IMR-90 (cell line): Measurements from ENCODE around the gene SLC19A2. TPM values are rescaled to one million over a fixed set of nuclear protein-coding genes. Genes with fewer than 3 reads are reported as not detected.

ENCODE experiments used
- ATAC-seq: fragments of 200-7000 bp; cut with Tn5 transposase; 2 replicates; pipeline ENCODE4 v1.9.1; 2020; ENCODE audit warnings: low read depth, mild to moderate bottlenecking, moderate library complexity
- BruUV-seq: library from RNA; stranded (reverse); fragments of 400-500 nt; replicated peaks from 2 replicates; lab custom pipeline; 2021; lab: Mats Ljungman, UMichigan
- CTCF ChIA-PET: fragments of 300-600 bp; formaldehyde crosslinking; extraction: SDS; loops from one replicate; lab custom pipeline; 2021; ENCODE audit warnings: antibody characterized with exemption; lab: Yijun Ruan, JAX
- POLR2A ChIA-PET: fragments of 300-600 bp; sonication (Branson Sonifier 250); formaldehyde crosslinking; loops from one replicate; lab custom pipeline; 2022; ENCODE audit warnings: antibody characterized with exemption; ENCODE audit not compliant: unreplicated experiment; lab: Charles Lee
- DNase-seq: peaks from one replicate; pipeline ENCODE4 v3.0.0; 2013
- H2AFZ ChIP-seq: replicated peaks from 2 replicates; pipeline ENCODE3; 2013; ENCODE audit warnings: low read length, mild to moderate bottlenecking; ENCODE audit not compliant: poor library complexity
- H2AK5ac ChIP-seq: 2 replicates; pipeline ENCODE4 v1.6.1; 2013; ENCODE audit warnings: low read depth, low read length, inconsistent platforms
- H2AK9ac ChIP-seq: replicated peaks from 2 replicates; pipeline ENCODE3; 2013; ENCODE audit warnings: mild to moderate bottlenecking, low read depth, low read length, moderate library complexity; ENCODE audit not compliant: poor library complexity
- H2BK120ac ChIP-seq: 2 replicates; pipeline ENCODE4 v1.6.1; 2013; ENCODE audit warnings: low read depth, low read length, inconsistent platforms
- H2BK15ac ChIP-seq: 3 replicates; pipeline ENCODE4 v1.6.1; 2013; ENCODE audit warnings: low read depth, low read length, inconsistent platforms
- H2BK20ac ChIP-seq: 2 replicates; pipeline ENCODE4 v1.6.1; 2013; ENCODE audit warnings: low read depth, mild to moderate bottlenecking, inconsistent platforms, low read length, moderate library complexity
- H2BK5ac ChIP-seq: 2 replicates; pipeline ENCODE4 v1.6.1; 2013; ENCODE audit warnings: mild to moderate bottlenecking, low read depth, low read length, inconsistent platforms; ENCODE audit not compliant: poor library complexity, severe bottlenecking
- H3K14ac ChIP-seq: replicated peaks from 2 replicates; pipeline ENCODE4 v1.6.1; 2013; ENCODE audit warnings: low read depth, low read length, inconsistent platforms
- H3K18ac ChIP-seq: 2 replicates; pipeline ENCODE4 v1.6.1; 2013; ENCODE audit warnings: low read depth, low read length, control low read depth
- H3K23ac ChIP-seq: 2 replicates; pipeline ENCODE4 v1.6.1; 2013; ENCODE audit warnings: low read depth, low read length, inconsistent platforms
- H3K27ac ChIP-seq: 2 replicates; pipeline ENCODE4 v1.5.1; 2013; ENCODE audit warnings: mild to moderate bottlenecking, control low read depth, low read length; ENCODE audit not compliant: insufficient read depth
- H3K27me3 ChIP-seq: 2 replicates; pipeline ENCODE4 v1.6.1; 2013; ENCODE audit warnings: low read length; ENCODE audit not compliant: control insufficient read depth, insufficient read depth
- H3K36me3 ChIP-seq: 2 replicates; pipeline ENCODE4 v1.6.1; 2013; ENCODE audit warnings: low read length, mixed read lengths; ENCODE audit not compliant: control insufficient read depth, insufficient read depth
- H3K4ac ChIP-seq: 2 replicates; pipeline ENCODE4 v1.6.1; 2013; ENCODE audit warnings: low read depth, low read length, inconsistent platforms
- H3K4me1 ChIP-seq: 2 replicates; pipeline ENCODE4 v1.6.1; 2013; ENCODE audit warnings: low read length, mixed read lengths; ENCODE audit not compliant: control insufficient read depth, insufficient read depth
- H3K4me2 ChIP-seq: 2 replicates; pipeline ENCODE4 v1.6.1; 2013; ENCODE audit warnings: low read depth, mild to moderate bottlenecking, control low read depth, low read length, moderate library complexity
- H3K4me3 ChIP-seq: 2 replicates; pipeline ENCODE4 v1.5.1; 2013; ENCODE audit warnings: low read depth, mild to moderate bottlenecking, control low read depth, low read length, moderate library complexity; ENCODE audit not compliant: insufficient read depth
- H3K56ac ChIP-seq: 2 replicates; pipeline ENCODE4 v1.6.1; 2013; ENCODE audit warnings: low read length, inconsistent platforms; ENCODE audit not compliant: insufficient read depth; ENCODE audit errors: extremely low read depth
- H3K79me1 ChIP-seq, 2 experiments: 2 replicates each; pipeline ENCODE4 v1.6.1; 2013; ENCODE audit warnings: low read length in 2 of 2, inconsistent platforms in 1 of 2, low read depth in 1 of 2
- H3K9ac ChIP-seq: 2 replicates; pipeline ENCODE4 v1.6.1; 2013; ENCODE audit warnings: low read depth, low read length, control low read depth
- H3K9me1 ChIP-seq: 2 replicates; pipeline ENCODE4 v1.6.1; 2013; ENCODE audit warnings: low read length, inconsistent platforms; ENCODE audit not compliant: insufficient read depth
- H3K9me3 ChIP-seq: 2 replicates; pipeline ENCODE4 v1.6.1; 2013; ENCODE audit warnings: low read length; ENCODE audit not compliant: control insufficient read depth, insufficient read depth
- H4K20me1 ChIP-seq: 2 replicates; pipeline ENCODE4 v1.6.1; 2013; ENCODE audit warnings: low read length, inconsistent platforms; ENCODE audit not compliant: insufficient read depth
- H4K5ac ChIP-seq: 2 replicates; pipeline ENCODE4 v1.6.1; 2013; ENCODE audit warnings: mild to moderate bottlenecking, low read depth, low read length, control low read depth
- H4K8ac ChIP-seq, 2 experiments: 2 replicates each; pipeline ENCODE4 v1.6.1; 2013; ENCODE audit warnings: low read depth in 2 of 2, low read length in 2 of 2, control low read depth in 1 of 2, inconsistent platforms in 1 of 2
- H4K91ac ChIP-seq: 2 replicates; pipeline ENCODE4 v1.6.1; 2013; ENCODE audit warnings: low read depth, low read length, inconsistent platforms; ENCODE audit not compliant: insufficient read depth
- BHLHE40 ChIP-seq: fragments of 150-350 bp; IDR thresholded peaks from 2 replicates; pipeline ENCODE4 v1.6.1; 2016; ENCODE audit warnings: mild to moderate bottlenecking, low read depth, low read length
- CEBPB ChIP-seq: IDR thresholded peaks from 2 replicates; pipeline ENCODE4 v1.6.1; 2012; ENCODE audit warnings: low read depth, low read length, improper control_type of control experiment
- CTCF ChIP-seq: conservative IDR thresholded peaks from 2 replicates; pipeline ENCODE4 v1.5.1; 2012; ENCODE audit warnings: mild to moderate bottlenecking, low read depth, low read length, improper control_type of control experiment
- ELK1 ChIP-seq: fragments of 150-350 bp; IDR thresholded peaks from 2 replicates; pipeline ENCODE4 v1.6.1; 2016; ENCODE audit warnings: low read depth, mild to moderate bottlenecking, low read length, moderate library complexity, borderline replicate concordance
- FOS ChIP-seq: fragments of 150-350 bp; IDR thresholded peaks from 2 replicates; pipeline ENCODE4 v1.6.1; 2016; ENCODE audit warnings: low read depth, low read length
- MAFK ChIP-seq: IDR thresholded peaks from 2 replicates; pipeline ENCODE4 v1.6.1; 2012; ENCODE audit warnings: low read depth, low read length, improper control_type of control experiment
- MAZ ChIP-seq: IDR thresholded peaks from 2 replicates; pipeline ENCODE4 v1.6.1; 2012; ENCODE audit warnings: low read depth, mild to moderate bottlenecking, low read length, improper control_type of control experiment, moderate library complexity, borderline replicate concordance
- NFE2L2 ChIP-seq: fragments of 150-350 bp; IDR thresholded peaks from 2 replicates; pipeline ENCODE4 v1.6.1; 2016; ENCODE audit warnings: low read depth, mild to moderate bottlenecking, low read length
- POLR2A ChIP-seq: IDR thresholded peaks from 2 replicates; pipeline ENCODE4 v1.6.1; 2012; ENCODE audit warnings: mild to moderate bottlenecking, low read depth, low read length
- RAD21 ChIP-seq: IDR thresholded peaks from 2 replicates; pipeline ENCODE4 v1.6.1; 2012; ENCODE audit warnings: low read length, improper control_type of control experiment
- RFX5 ChIP-seq: IDR thresholded peaks from 2 replicates; pipeline ENCODE4 v1.8.0; 2012; ENCODE audit warnings: low read depth, mild to moderate bottlenecking, low read length, moderate library complexity
- SMC3 ChIP-seq: fragments of 150-350 bp; IDR thresholded peaks from 2 replicates; pipeline ENCODE4 v1.6.1; 2016; ENCODE audit warnings: low read depth, mild to moderate bottlenecking, antibody characterized with exemption, low read length, moderate library complexity
- USF2 ChIP-seq: fragments of 150-350 bp; IDR thresholded peaks from 2 replicates; pipeline ENCODE4 v1.6.1; 2017; ENCODE audit warnings: mild to moderate bottlenecking, antibody characterized with exemption, low read length, low read depth
- WGBS, 2 experiments: methylation state at CpG; one replicate each; pipeline versions ENCODE4 v1.1.5 to v1.1.7; 2013; ENCODE audit warnings: missing lambda C conversion rate in 2 of 2; ENCODE audit not compliant: insufficient read length in 1 of 2; ENCODE audit errors: extremely low coverage in 2 of 2; 5-methylcytosine and 5-hydroxymethylcytosine counted together
- dilution Hi-C: fragments of 300-500 bp; cut with HindIII; formaldehyde crosslinking; loops from one replicate; pipeline ENCODE4 v1.14.3; 2018; ENCODE audit warnings: low sequenced_read_pairs; ENCODE audit not compliant: unreplicated experiment
- in situ Hi-C: fragments of 300-500 bp; cut with MboI; formaldehyde crosslinking; loops from 3 replicates; pipeline ENCODE4 v1.14.3; 2019; ENCODE audit warnings: low sequenced_read_pairs, inconsistent platforms, mixed read lengths
- intact Hi-C: fragments of 100-400 bp; cut with micrococcal nuclease; formaldehyde crosslinking; loops from 2 replicates; pipeline ENCODE4 v1.10.0; 2022
- polyA plus RNA-seq, 3 experiments: library from polyadenylated mRNA; depleted of rRNA; stranded (reverse); fragments of >200 nt; gene quantifications; 2 replicates each; pipeline ENCODE4 v1.2.3, GENCODE V29; 2012; ENCODE audit warnings: low replicate concordance in 1 of 3
- total RNA-seq: library from RNA; depleted of rRNA; stranded (reverse); fragments of >200 nt; gene quantifications from 2 replicates; pipeline ENCODE4 v1.2.3, GENCODE V29; 2012

Gene SLC19A2
- total and polyA plus RNA-seq, 2 of the 4 experiments (the other 2 are of a cell fraction) = 3.6 to 5.2 TPM

GRCh38 chr1:169486281-169487051, 722 bp upstream of the SLC19A2 start:
- peak; percentile 66 for DNase-seq
- Histone ChIP-seq H2BK120ac (peak overlapping the region; percentile 82), H3K4me3 (peak overlapping the region; percentile 45), H3K9me1 (0 out of 2 replicates have a peak, but pooled peaks cover 4% of the 10 kb centered on the region), H2AK5ac (no peak overlapping the region), H4K5ac (peak overlapping the region; percentile 5), H3K79me1 (peaks cover 9 to 21% of the 10 kb centered on the region in 2 experiments; a peak in 3 of 4 replicates), H3K14ac (peak overlapping the region; percentile 66), H3K4ac (peak overlapping the region; percentile 79), H2BK5ac (peak overlapping the region; percentile 64), H3K4me1 (peaks cover 5% of the 10 kb centered on the region), H3K56ac (peak overlapping the region; percentile 87; the same call in 1 of the 2 replicates), H3K27me3 (no peaks in the 10 kb centered on the region), H4K20me1 (no peaks in the 10 kb centered on the region), H2BK20ac (peak overlapping the region; percentile 45; the same call in 1 of the 2 replicates), H3K36me3 (no peaks in the 10 kb centered on the region), H3K18ac (peak overlapping the region; percentile 24), H3K9me3 (no peaks in the 10 kb centered on the region), H4K8ac (peak overlapping the region in 1 of 2 experiments; percentile 76; a peak in 2 of 4 replicates), H2AK9ac (no peak overlapping the region), H2BK15ac (peak overlapping the region; percentile 59; the same call in 2 of the 3 replicates), H3K4me2 (peak overlapping the region; percentile 64), H4K91ac (peak overlapping the region; percentile 35; the same call in 1 of the 2 replicates), H3K23ac (peak overlapping the region; percentile 80; the same call in 1 of the 2 replicates), H3K9ac (peak overlapping the region; percentile 60), H2AFZ (peak overlapping the region; percentile 93), H3K27ac (peak overlapping the region; percentile 79)
- dilution Hi-C loops (no loop called here), in situ Hi-C loops (loop anchor here (10.0 kb wide), 1 partner anchor 372 kb away; no protein-coding TSS in a partner anchor), intact Hi-C loops (loop anchor here (1.0 to 10.0 kb wide), 3 partner anchors 25 to 318 kb away; no protein-coding TSS in a partner anchor)
- peak; percentile 2 for ATAC-seq
- BruUV-seq = TSS peak; percentile 95
- CTCF ChIA-PET = interaction anchor here (0.6 to 0.9 kb wide), 4 partner anchors 11 to 158 kb away, joined by 3 to 5 read pairs (median 4); no protein-coding TSS in a partner anchor
- POLR2A ChIA-PET = interaction anchor here (0.5 kb wide), 1 partner anchor 376 kb away, joined by 4 read pairs; no protein-coding TSS in a partner anchor
- 0% methylated on average over 4 of the region's 14 CpGs; no CpG with 5 or more reads in 1 of the 2 experiments for WGBS, 2 experiments
- TF ChIP-seq MAZ (0 out of 2 replicates have a peak, but pooled peaks have one; percentile 3), CTCF (no peak), CEBPB (peak; percentile 49), SMC3 (no peak), NFE2L2 (peak; percentile 10; the same call in 1 of the 2 replicates), FOS (no peak), POLR2A (no peak), BHLHE40 (no peak), RFX5 (no peak), ELK1 (no peak), RAD21 (no peak), USF2 (no peak), MAFK (0 out of 2 replicates have a peak, but pooled peaks have one; percentile 1)
